GM21381 (cell line): ENCODE data around the gene PTPN7.
"Not testable (repeated sequence)": the region's sequence is repeated elsewhere in the genome, so short reads cannot be mapped to it uniquely, and the experiment has no call there.

Experiments used
- ATAC-seq: cut with Tn5 transposase; IDR thresholded peaks from one replicate; pipeline ENCODE4 v1.9.1; 2021; ENCODE audit warnings: mild to moderate bottlenecking, moderate library complexity; ENCODE audit not compliant: unreplicated experiment

PTPN7 gene

GRCh38 chr1:202160377-202160940 is at the start of gene PTPN7:
Gene PTPN7, minus strand, starts transcription at chr1:202160602. Its CDS starts 1,200 bp downstream, at chr1:202159402.
- peak; percentile 42 for ATAC-seq

- ATAC-seq, result no peak
Observed at GRCh38 chr1:202208351-202208857, 48.0 kb upstream of the PTPN7 start.

GRCh38 chr1:202207292-202207691 is 46.9 kb upstream of the PTPN7 start:
- ATAC-seq, result no peak

- no peak for ATAC-seq
Observed at GRCh38 chr1:202205523-202206190, 45.3 kb upstream of the PTPN7 start.

- no peak for ATAC-seq
Observed at GRCh38 chr1:202204065-202204464, 43.7 kb upstream of the PTPN7 start.

GRCh38 chr1:202203238-202204039 is 43.0 kb upstream of the PTPN7 start:
- ATAC-seq, result no peak

- ATAC-seq, result no peak
Observed at GRCh38 chr1:202202500-202203168, 42.2 kb upstream of the PTPN7 start.

- ATAC-seq, result no peak
Observed at GRCh38 chr1:202201971-202202370, 41.6 kb upstream of the PTPN7 start.

- ATAC-seq, result no peak
Observed at GRCh38 chr1:202201266-202201665, 40.9 kb upstream of the PTPN7 start.

- no peak for ATAC-seq
Observed at GRCh38 chr1:202200669-202201068, 40.3 kb upstream of the PTPN7 start.

GRCh38 chr1:202200112-202200548 is 39.7 kb upstream of the PTPN7 start:
- ATAC-seq, result no peak

- no peak for ATAC-seq
Observed at GRCh38 chr1:202199040-202199889, 38.9 kb upstream of the PTPN7 start.

- no peak for ATAC-seq
Observed at GRCh38 chr1:202198366-202198724, 37.9 kb upstream of the PTPN7 start.

- ATAC-seq, result no peak
Observed at GRCh38 chr1:202197653-202198365, 37.4 kb upstream of the PTPN7 start.

- no peak for ATAC-seq
Observed at GRCh38 chr1:202194328-202194648, 33.9 kb upstream of the PTPN7 start.

GRCh38 chr1:202193614-202194327 is 33.4 kb upstream of the PTPN7 start, which contains the start of gene LGR6:
Gene LGR6, plus strand, starts transcription at chr1:202193799. Its CDS starts 191 bp downstream, at chr1:202193990.
- ATAC-seq, result no peak

GRCh38 chr1:202192770-202193613 is 32.6 kb upstream of the PTPN7 start:
- no peak for ATAC-seq

GRCh38 chr1:202191391-202191790 is 31.0 kb upstream of the PTPN7 start:
- ATAC-seq, result not testable (repeated sequence)
